GM19372 (cell line): ENCODE data around the gene CFAP410.
"Not testable (repeated sequence)": the region's sequence is repeated elsewhere in the genome, so short reads cannot be mapped to it uniquely, and the experiment has no call there.

Source experiments
- ATAC-seq: cut with Tn5 transposase; IDR thresholded peaks from one replicate; pipeline ENCODE4 v1.9.1; 2021; ENCODE audit warnings: mild to moderate bottlenecking, low read depth, moderate library complexity; ENCODE audit not compliant: unreplicated experiment

Gene CFAP410

DNA sequence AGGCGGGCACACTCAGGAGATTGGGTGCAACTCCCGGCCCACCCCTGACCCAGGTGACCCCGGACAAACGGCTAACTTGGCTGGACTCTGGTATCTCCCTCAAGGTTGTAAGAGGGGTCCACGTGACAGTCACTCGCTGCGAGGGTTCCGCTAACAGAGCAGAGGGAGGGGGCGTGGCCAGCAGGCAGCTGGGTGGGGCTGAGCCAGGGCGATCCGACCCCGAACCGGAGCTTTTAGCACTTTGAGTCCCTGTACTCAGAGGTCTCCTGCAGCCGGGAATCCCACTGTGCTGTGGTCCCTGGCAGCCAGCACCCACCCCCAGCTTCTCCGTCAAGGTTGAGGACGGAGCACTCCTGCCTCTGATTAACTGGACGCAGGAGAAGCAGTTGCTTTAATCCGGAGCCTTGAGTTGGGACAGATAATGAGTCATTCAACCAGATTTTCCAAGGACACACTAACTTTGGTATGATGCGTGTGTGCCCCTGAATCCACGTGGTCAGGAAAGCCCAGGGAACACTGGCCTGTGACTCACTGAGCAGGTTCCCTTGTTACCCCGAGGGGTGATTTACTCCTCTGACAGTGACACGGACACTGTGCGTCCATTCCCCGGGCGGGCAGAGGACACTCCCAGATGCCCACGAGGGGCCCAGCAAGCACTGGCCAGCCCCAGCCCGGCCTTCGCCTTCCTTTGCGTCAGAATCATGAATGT is 31.0 kb upstream of the CFAP410 start:
- no peak for ATAC-seq

GRCh38 chr21:44368711-44369446 is 29.7 kb upstream of the CFAP410 start:
- ATAC-seq = no peak

GRCh38 chr21:44366586-44367211 is 27.5 kb upstream of the CFAP410 start:
- ATAC-seq = no peak

DNA sequence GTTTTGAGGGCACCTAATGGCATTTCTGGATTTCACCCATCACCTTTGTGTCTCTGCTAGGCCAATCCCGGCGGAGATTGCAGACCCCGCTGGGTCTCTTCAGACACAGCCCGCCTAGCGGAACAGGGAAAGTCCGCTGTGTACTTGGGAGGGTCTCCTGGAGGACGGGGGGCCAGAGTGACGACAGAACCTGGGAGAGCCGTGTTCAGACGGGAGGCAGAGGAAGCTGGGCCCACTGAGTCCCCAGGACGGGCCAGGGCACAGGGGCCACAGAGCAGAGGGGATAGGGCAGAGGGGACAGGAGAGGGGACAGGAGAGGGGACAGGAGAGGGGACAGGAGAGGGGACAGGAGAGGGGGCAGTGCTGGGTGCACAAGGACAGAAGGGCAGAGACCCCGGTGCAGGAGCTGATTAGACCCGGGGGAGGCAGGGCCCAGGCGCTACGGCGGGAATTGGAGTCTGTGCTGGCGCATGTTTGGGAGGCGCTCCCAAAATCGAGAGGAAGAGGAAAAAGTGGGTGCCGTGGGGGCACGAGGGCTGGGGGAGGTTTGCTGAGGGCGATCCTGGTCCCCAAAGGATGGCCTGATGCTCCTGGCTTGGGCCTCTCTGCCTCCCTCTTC is 26.9 kb upstream of the CFAP410 start:
- no peak for ATAC-seq

GRCh38 chr21:44365251-44365966 is 26.2 kb upstream of the CFAP410 start:
- no peak for ATAC-seq

DNA sequence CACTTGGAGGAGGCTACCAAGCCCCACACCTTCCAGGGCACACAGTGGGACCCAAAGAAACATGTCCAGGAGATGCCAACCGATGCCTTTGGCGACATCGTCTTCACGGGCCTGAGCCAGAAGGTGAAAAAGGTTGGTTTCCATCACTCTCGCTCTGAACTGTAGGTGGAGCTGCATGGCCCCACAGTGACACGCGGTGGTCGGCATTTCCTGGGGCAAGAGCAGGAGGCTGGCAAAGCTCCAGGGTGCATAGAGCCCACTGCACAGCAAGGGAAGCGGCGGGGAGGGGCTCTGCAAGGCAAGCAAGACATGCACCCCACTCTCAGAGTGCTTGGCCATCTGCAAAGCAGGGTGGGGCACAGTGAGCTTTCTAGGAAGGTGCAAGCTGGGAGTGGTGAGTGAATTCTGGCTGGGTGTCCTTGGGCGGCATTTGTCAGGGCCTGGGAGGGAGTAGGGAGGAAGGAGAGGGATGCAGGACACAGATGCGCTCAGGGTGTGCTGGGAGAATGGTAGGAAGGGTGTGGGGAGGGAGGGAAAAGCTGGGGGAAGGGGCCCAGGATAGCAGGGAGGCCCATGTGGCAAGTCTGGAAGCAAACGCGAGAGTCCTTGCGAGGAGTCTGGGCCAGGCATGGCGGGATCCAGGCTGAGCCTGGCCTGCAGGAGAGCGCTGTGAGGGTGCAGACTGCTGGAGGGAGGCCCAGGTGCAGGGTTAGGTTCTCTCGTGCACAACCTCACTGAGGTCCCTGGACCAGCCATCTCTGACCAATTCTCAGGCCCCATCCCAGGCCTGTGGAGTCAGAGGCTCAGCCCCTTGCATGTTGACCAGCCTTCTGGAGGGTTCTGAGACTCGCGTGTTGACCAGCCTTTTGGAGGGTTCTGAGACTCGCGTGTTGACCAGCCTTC is 25.2 kb upstream of the CFAP410 start:
- ATAC-seq = no peak

DNA sequence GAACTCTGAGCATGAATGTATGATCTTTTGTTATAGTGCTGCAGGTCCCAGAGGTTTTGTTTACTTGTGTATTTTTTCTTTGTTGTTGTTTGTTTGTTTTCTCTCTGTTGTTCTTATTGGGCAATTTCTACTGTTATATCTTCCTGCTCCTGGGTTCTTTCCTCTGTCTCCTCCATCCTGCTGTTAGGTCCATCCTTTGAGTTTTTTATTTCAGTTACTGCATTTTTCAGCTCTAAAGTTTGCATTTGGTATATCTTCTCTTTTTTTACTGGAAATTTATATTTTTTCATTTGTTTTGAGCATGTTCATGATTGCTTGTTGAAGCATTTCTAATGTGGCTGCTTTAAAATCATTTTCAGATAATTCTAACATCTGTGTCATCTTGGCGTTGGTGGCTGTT is 24.1 kb upstream of the CFAP410 start:
- ATAC-seq = no peak

DNA sequence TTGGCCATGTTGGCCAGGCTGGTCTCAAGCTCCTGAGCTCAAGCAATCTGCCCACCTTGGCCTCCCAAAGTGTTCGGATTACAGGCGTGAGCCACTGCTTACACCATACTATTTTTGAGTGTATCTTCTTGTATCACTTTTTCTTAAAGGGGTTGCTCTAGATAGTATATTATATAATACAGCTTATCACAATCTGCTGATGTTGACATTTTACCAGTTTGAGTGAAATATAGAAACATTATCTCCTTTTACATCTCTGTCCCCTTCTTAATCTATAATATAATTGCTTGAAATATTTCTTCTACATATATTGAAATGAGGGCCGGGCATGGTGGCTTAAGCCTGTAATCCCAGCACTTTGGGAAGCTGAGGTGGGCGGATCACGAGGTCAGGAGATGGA is 22.7 kb upstream of the CFAP410 start:
- not testable (repeated sequence) for ATAC-seq

DNA sequence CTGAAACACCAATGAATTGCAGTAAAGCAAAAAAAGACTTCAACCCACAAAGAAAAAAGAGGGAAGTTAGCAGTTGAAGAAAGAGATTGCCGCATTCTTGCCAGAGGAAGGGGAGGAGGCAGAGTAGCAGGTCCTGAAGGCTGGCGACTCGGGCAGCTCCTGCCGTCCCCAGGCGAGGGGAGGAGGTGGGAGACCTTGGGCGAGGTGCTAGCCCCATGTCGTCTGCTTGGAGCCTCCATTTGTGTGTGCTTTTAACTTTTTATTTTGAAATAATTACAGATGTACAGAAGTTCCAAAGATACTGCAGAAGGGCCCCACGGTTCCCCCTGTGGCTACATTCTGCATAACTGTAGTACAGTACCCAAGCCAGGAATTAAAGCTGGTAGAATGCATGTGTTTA is 21.0 kb upstream of the CFAP410 start:
- ATAC-seq = no peak

GRCh38 chr21:44359396-44359795 is 20.2 kb upstream of the CFAP410 start:
- ATAC-seq = no peak

DNA sequence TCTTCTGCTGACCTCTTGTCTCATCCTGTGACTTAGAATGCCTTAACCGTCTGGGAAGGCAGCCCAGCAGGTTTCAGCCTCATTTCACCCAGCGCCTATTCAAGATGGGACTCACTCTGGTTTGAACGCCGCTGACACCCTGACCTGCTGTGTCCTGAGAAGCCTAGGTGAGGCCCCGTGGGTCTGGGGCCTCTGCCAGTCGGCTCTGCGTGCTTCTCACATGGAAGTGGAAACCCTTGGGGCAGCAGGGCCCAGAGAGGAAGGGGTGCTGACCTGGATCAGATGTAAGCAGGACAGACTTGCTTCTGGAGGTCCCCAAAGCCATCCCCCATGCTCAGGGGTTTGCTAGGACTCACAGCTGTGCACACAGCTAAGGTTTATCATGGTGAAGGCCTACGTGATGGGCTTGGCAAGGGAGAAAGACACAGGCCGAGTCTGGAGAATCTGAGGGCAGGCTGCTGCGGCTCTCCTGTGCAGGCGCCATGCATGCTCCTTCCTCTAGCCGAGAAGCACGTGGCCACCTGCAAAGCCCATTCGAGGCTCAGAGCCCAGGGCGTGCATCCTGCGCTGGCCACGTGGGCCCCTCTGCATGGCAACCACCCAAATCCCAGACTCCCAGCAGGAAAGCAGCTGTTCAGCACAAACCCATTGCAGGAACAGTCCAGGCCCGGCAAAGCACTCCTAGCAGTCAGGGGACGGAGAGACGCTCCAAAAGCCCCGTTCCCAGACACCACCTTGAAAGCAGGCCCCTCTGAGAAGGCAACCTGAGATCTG is 18.1 kb upstream of the CFAP410 start:
- ATAC-seq = no peak

DNA sequence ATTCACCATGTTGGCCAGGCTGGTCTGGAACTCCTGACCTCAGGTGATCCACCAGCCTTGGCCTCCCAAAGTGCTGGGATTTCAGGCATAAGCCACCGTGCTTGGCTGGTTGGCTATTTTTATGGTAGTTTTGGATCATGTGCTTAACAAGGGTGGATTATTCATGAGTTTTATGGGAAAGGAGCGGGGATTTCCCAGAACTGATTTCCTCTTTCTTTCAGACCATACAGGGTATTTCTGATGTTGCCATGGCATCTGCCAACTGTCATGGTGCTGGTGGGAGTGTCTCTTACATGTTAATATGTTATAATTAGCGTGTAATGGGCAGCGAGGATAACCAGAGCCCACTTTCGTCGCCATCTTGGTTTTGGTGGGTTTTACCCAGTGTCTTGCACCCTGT is 17.4 kb upstream of the CFAP410 start:
- no peak for ATAC-seq

DNA sequence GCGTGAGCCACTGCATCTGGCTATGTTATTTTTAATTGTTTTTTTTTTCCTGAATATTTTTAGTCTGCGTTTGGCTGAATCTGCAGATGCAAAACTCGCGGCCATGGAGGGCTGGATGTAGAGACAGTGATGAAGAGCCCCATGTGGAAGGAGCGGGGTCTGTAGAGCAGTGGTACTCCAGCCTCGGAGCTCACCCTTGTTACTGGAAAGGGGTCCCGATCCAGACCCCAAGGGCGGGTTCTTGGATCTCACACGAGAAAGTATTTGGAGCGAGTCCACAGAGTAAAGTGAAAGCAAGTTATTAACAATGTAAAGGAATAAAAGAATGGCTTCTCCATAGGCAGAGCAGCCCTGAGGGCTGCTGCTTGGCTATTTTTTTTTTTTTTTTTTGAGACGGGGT is 17.0 kb upstream of the CFAP410 start:
- ATAC-seq = no peak

DNA sequence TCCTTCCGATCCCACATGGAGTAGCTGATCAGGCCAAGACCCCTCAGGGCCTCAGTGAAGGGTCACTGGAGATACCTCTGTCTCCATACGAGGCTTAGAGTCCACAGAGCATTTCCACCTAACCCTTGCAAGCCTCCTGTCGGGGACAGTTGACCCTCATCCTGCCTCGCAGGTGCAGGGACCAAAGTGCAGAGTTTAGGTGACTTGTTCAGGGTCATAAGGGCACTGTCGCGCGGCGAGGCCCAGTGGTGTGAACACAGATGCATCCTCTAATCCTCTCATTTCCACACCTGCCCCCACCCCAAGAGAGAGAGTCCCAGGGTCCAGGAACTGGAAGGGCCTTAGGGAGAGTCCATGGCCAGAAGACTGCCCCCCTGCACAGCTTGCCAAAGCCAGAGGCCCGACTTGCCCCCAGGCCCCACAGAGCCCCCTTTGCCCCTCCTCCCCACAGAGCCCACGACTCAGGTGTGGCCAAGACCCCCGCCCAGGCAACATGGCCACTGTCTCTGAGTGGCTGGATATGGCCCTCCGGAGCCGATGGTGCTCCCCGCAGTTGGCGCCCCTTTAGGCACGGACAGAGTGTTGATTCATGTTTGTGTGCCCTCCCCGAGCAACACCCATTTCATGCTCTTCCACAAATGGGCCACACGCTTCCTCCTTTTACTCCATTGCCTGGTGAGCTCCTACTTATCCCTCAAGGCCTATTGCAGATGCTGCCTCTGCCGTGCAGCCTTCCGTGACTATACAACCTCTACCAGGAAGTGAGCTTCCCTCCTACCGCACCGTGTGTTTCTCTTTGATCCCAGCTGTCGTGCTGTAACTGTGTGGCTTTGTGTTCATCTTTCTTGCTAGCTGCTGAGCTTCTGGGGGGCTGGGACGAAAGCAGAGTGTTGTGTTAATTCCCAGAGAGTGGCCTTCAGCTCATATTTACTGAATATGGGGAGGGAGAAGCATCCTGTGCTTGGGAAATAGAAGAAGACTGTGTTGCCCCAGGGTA is 15.9 kb upstream of the CFAP410 start:
- no peak for ATAC-seq

- ATAC-seq = no peak
Measured at GRCh38 chr21:44354001-44354405, 14.8 kb upstream of the CFAP410 start.

DNA sequence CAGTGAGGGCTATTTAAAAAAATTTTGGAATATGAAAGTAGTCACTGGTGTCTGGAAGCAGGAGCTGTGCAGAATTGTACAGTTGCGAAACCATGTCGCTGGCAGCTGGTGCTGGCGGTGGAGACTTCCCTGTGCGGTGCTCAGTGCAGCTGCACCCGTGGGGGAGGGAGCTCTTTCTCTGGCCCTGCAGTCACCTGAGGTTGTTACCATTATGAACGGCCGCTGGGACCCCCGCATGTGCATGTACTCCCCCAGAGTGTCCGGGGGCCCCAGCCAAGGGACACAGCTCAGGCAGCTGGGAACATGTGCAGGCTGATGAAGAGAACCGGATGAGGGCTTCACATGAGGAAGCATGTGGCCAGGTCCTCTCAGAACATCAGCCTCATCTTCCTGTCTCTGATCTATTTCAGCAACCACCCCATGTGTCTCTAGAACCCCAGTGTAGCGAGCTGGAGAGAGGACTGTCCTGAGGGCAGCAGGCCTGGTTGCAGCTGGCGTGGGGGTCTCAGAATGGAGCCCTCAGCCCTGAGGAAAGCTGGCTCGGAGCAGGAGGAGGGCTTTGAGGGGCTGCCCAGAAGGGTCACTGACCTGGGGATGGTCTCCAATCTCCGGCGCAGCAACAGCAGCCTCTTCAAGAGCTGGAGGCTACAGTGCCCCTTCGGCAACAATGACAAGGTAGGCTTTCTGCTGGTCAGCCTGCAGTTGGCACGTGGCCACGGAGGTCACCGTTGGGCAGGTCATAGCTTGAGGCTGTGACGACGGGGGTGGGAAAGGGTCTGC is 14.2 kb upstream of the CFAP410 start, which contains the start of gene TRPM2:
TRPM2 (plus strand) TSS at position 431 of the 780 bp plus-strand sequence; CDS start at position 511, 80 bp downstream.
- no peak for ATAC-seq
